GM19351 (cell line): ENCODE data around the gene FGFR3.
"Not testable (repeated sequence)": the region's sequence is repeated elsewhere in the genome, so short reads cannot be mapped to it uniquely, and the experiment has no call there.

Source experiments
- ATAC-seq: cut with Tn5 transposase; IDR thresholded peaks from one replicate; pipeline ENCODE4 v1.9.1; 2021; ENCODE audit warnings: mild to moderate bottlenecking, moderate library complexity; ENCODE audit not compliant: unreplicated experiment

Gene FGFR3

DNA sequence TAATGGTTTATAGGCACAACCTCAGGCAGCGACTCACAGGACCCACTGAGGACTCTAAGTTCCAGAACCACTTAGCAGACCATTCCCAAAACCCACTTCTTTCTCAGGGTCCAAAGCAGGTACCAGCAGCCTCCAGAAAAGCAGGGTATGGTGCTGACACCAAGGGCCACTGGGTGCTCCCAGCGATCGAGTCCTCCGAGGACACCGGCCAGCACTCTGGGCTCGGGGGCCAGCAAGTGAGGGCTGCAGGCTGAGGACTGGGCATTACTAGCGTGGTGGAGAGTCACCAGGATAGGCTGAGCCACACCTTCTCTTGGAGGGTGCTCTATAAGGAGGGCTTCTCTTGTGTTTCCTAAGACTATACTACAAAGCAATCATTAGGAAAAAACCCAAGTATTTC is 43.6 kb downstream of the FGFR3 start:
- ATAC-seq, result no peak

GRCh38 chr4:1837069-1837468 is 44.0 kb downstream of the FGFR3 start:
- ATAC-seq, result no peak

GRCh38 chr4:1839282-1839681 is 46.2 kb downstream of the FGFR3 start:
- ATAC-seq, result no peak

GRCh38 chr4:1841201-1841886 is 48.3 kb downstream of the FGFR3 start:
- no peak for ATAC-seq

DNA sequence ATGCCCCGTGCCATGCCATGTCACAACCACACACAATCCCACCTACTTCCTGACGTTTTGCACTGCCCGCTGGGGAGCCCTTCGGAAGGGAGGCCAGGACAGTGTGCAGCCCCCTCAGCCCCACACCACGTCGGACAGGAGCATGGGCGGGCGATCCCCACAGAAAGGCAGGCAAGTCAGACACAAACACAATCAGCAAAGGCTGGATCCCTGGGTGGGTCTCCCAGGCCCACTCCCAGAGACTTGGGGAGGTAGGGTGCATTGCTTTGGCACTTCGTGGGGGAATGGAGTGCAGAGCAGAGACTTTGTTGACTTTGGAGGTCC is 48.8 kb downstream of the FGFR3 start:
- no peak for ATAC-seq

GRCh38 chr4:1842339-1842895 is 49.3 kb downstream of the FGFR3 start:
- no peak for ATAC-seq

- no peak for ATAC-seq
Measured at GRCh38 chr4:1842993-1843448, 49.9 kb downstream of the FGFR3 start.

- ATAC-seq, result no peak
Measured at GRCh38 chr4:1843852-1844251, 50.8 kb downstream of the FGFR3 start.

- ATAC-seq, result not testable (repeated sequence)
Measured at GRCh38 chr4:1844618-1845017, 51.5 kb downstream of the FGFR3 start.

- ATAC-seq, result no peak
Measured at GRCh38 chr4:1846580-1846979, 53.5 kb downstream of the FGFR3 start.

DNA sequence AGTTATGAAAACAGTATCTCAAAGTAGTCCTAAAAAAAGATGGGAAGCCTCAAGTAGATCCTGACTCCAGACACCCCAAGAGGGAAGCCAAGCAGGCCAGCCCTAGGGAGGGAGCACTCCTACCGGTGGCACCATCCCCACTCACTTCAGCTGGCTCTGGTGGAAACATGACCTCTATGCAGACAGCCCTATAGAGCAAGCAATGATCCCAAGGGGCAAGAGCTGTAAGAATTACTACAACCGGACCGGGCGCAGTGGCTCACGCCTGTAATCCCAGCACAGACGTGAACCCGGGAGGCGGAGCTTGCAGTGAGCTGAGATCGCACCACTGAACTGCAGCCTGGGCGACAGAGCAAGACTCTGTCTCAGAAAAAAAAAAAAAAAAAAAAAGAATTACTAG is 57.2 kb downstream of the FGFR3 start:
- ATAC-seq, result no peak

GRCh38 chr4:1851160-1851559 is 58.1 kb downstream of the FGFR3 start:
- no peak for ATAC-seq

GRCh38 chr4:1851575-1852410 is 58.7 kb downstream of the FGFR3 start:
- no peak for ATAC-seq

GRCh38 chr4:1852904-1853623 is 60.0 kb downstream of the FGFR3 start:
- no peak for ATAC-seq

DNA sequence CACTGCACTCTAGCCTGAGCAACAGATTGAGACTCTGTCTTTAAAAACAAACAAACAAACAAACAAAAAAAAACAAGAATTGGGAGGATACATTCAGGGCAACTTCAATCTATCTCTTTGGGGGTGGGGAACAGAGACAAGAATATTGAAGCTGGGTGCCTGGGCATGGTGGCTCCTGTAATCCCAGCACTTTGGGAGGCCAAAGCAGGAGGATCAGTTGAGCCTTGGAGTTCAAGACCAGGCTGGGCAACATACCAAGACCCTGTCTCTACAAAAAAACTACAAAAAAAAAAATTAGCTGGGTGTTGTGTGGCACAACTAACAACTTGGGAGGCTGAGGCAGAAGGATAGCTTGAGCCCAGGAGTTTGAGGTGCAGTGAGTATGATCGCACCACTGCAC is 61.7 kb downstream of the FGFR3 start:
- no peak for ATAC-seq

DNA sequence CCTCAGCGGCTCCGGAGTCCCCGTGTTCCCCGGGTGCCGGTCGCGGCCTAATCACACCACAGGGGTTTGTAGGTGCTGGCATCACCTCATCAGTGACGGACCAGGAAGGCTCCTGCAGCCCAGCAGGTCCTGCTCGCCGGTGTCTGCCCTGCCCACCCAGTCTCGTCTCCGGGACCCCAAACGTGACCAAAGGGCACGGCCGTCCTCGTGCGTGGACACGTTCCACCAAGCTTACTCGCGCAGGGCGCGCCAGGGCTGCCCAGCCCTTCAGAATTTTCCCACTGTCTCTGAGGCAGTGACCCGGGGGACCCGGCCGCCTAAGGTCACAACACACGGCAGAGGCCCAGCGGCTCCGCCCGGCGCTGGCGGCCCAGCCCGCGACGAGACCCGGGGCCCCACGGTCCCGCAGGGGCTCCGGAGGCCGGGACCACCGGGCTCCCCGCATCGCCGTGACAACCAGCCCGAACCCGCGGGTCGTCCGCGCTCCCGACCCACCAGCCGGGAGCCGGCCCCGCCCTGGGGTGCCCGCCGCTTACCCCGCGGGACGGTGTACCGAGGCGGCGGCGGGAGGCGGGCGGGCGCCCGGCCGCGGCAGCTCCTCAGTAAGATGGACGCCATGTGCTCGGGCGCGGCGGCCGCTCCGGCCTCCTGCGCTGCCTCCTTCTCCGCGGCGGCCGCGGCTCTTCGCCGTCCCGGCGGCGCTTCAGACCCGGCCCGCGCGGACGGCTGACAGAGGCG is 62.4 kb downstream of the FGFR3 start:
- ATAC-seq, result peak; percentile 29

GRCh38 chr4:1856071-1856942 is 63.2 kb downstream of the FGFR3 start, which contains the start of gene LETM1:
Gene LETM1 (minus strand): TSS chr4:1856156. CDS start chr4:1855950, 206 bp downstream.
- peak; percentile 85 for ATAC-seq

DNA sequence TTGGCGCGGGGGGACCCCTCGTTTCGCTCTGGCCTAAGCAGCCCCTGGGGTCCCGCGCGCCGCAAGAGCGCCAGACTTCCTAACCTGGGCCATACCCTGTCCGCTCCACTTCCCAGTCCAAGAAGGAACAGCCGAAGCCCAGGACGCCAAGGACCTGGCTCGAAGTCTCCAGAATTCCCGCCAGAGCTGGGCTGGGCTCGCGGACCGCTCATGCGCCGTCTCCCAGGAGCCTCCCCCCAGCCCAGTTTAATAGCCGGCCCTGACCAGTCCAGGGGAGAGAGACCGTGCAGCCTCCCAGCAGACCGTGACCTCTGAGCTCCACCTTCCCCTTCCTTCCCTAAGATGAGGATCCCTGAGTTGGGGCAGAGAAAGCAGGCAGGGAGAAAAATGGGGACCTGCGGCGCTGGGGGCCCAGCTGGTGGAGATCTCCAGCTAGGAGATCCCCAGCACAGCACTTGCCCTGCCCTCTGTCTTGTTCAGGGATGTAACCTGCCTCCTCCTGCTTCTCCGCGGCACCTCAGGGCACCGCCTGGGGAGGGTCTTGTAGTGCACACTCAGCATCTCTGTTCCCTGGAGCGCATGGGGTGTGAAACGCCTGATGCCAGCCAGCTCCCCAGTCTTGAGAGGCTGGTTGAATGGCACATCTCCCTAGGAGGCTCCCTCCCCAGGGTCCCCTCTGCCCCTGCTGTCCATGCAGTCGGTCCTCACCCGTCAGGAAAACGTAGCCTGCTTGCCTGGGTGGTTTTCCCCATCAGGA is 64.0 kb downstream of the FGFR3 start:
- ATAC-seq, result no peak

DNA sequence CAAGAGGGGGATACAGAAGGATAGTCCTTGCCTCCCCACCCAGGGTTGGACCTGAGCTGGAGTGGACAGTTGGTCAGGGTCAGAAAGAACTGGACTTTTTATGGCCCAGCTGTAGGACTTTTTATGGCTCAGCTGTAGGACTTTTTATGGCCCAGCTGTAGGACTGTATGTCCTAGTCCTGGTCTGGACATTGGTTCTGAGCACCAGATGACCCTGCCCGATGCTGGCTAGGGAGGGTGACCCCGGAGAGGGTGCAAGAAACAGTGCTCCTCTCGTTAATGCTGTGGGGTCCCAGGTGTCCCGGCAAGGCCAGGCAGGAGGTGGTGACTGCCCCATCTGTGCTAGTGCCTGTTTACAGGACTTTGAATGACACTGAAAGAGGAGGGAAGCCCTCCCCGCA is 64.8 kb downstream of the FGFR3 start:
- no peak for ATAC-seq
